Kidney (tissue), 14 donors: ENCODE results near the gene SLC13A2. TPM values are rescaled to one million over a fixed set of nuclear protein-coding genes. Genes with fewer than 3 reads are reported as not detected.

Experiments used
- DNase-seq, 5 donors: peaks; one replicate each; pipeline ENCODE4 v3.0.0-alpha.2; 2013 to 2020
- FAIRE-seq: peaks from 2 replicates; lab custom pipeline; 2012; peaks lifted over from hg19 to GRCh38; lab: Jason Lieb, UNC
- H3K27ac ChIP-seq, 2 donors: one replicate each; pipeline ENCODE4 v1.7.0; 2013; ENCODE audit warnings: low read depth in 2 of 2, low read length in 2 of 2, inconsistent platforms in 1 of 2
- H3K27me3 ChIP-seq: one replicate; pipeline ENCODE4 v1.7.1; 2013; ENCODE audit warnings: low read length, inconsistent platforms; ENCODE audit not compliant: control insufficient read depth, insufficient read depth
- H3K36me3 ChIP-seq, 3 donors: one replicate each; pipeline versions ENCODE4 v1.7.0 to v1.7.1; 2013; ENCODE audit warnings: low read length in 3 of 3, control low read depth in 1 of 3, inconsistent platforms in 1 of 3; ENCODE audit not compliant: insufficient read depth in 3 of 3, control insufficient read depth in 2 of 3
- H3K4me1 ChIP-seq, 3 donors: one replicate each; pipeline versions ENCODE4 v1.7.0 to v1.7.1; 2013; ENCODE audit warnings: low read length in 3 of 3, inconsistent platforms in 1 of 3, low read depth in 1 of 3; ENCODE audit not compliant: control insufficient read depth in 2 of 3, insufficient read depth in 2 of 3
- H3K4me3 ChIP-seq, 3 donors: one replicate each; pipeline versions ENCODE4 v1.7.0 to v1.8.1; 2013; ENCODE audit warnings: low read length in 3 of 3, control low read depth in 1 of 3, inconsistent platforms in 1 of 3
- H3K9ac ChIP-seq, 3 donors: one replicate each; pipeline versions ENCODE4 v1.7.0 to v1.7.1; 2013; ENCODE audit warnings: low read length in 3 of 3, control low read depth in 1 of 3, inconsistent platforms in 1 of 3
- H3K9me3 ChIP-seq, 3 donors: one replicate each; pipeline versions ENCODE4 v1.7.0 to v1.7.1; 2013; ENCODE audit warnings: low read length in 3 of 3, control low read depth in 1 of 3, inconsistent platforms in 1 of 3; ENCODE audit not compliant: control insufficient read depth in 2 of 3, insufficient read depth in 1 of 3
- CTCF ChIP-seq: IDR thresholded peaks from 3 replicates; pipeline ENCODE4 v1.5.1; 2012; ENCODE audit warnings: mild to moderate bottlenecking, moderate library complexity, borderline replicate concordance; ENCODE audit not compliant: insufficient read depth; ENCODE audit errors: extremely low read depth
- intact Hi-C: fragments of 100-400 bp; cut with DNase I; formaldehyde crosslinking; loops from one replicate; pipeline ENCODE4 v1.11.1; 2022
- polyA plus RNA-seq: library from polyadenylated mRNA; stranded (reverse); fragments of 350-450 nt; fragmentation: Illumina TruSeq; extraction: RNeasy Lipid Tissue Mini Kit (QIAGEN cat#74804); gene quantifications from one replicate; pipeline ENCODE4 v1.2.3, GENCODE V29; 2014; ENCODE audit warnings: low read depth, low replicate concordance; ENCODE audit not compliant: insufficient read depth
- total RNA-seq: library from RNA; stranded (reverse); fragmentation: NEBNext Ultra II Directional; extraction: Animal tissue kit (Norgen Biotek cat#: 25700); gene quantifications from one replicate; pipeline ENCODE4 v1.2.1, GENCODE V29; 2021
- donor health status: control.
- donor health status: control.
- donor health status: control.
- donor health status: control.
- donor health status: control.
- donor health status: DM: yes; HTN: yes; CAD: no.
- donor health status: Normal renal cell carcinoma (clear cell type).

SLC13A2 gene
- total and polyA plus RNA-seq, 2 donors from 2014 or later = 1.1 to 69.0 TPM

DNA sequence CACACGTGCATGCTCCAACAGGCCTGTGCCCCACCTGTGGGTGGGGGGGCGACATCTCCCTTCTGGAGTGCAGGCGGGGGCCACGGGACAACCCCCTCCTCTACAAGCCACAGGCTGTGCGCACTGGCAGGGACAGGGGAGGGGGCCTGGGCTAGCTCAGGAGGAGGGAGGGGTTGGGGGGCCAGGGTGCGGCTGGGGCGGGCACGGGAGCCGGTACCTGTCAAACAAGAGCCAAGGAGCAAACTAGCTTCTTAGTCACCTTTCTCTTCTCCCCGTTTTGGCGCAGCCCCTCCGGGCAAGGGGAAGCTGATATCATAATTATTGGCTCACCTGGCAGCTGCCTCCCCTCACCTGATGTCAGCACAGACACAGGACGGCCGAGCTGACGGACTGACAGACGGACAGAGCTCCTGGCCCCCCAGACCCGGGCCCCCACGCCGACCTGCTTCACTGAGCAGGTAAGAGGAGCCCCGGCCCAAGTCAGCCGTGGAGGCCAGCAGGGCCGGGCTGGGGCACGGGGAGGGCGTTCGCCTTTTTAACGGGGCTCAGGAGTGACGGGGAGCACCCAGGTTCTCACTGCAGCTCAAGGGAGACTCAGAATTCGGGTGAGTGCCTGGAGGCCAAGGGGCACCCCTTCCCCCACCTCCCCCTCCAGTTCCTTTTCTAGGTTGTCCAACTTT lies 32.7 kb downstream of the SLC13A2 start, which contains the start of gene FOXN1:
FOXN1 (plus strand) TSS at position 363 of the 680 bp plus-strand sequence. CDS start 17,622 bp downstream, outside the sequence.
- no peak for FAIRE-seq
- Histone ChIP-seq H3K27me3 (no peaks in the 10 kb centered on the region), H3K4me1 (no peaks in the 10 kb centered on the region)

DNA sequence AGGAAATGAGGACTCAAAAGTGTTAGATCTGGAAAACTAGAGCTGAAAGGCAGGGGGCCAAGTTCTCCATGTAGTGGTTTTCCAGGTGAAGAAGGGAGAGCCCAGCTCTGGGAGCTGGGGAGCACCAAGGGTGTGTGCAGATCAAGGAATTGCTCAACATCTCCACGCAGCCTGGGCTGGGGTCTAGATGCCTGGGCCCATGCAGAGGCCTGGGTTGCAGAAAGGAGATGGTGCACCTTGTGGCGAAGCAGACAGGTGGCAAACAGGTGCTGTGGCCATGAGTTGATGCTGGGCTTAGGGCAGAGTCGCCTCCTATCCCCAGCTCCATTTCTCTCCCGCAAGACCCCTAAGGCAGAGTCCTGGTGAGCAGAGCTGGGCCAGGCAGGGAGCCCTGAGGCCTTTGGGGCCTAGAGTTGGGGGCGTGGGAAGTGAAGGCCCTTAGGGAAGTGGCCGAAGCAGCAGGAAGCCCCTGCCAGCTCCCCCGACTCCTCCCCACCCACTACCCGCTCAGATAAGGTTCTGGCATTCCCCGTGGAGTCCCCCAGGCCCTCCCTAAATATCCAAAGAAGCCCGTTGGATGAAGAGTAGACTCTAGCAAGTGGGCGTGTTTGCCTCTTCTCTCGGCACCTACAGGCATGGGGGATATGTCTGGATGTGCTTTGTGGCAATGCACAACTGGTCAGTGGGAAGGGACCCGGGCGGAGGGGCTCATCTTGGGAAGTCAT lies 33.5 kb downstream of the SLC13A2 start:
- no peak overlapping the region for H3K4me3 ChIP-seq
- DNase-seq (no peak), FAIRE-seq (no peak)
- no peaks in the 10 kb centered on the region for H3K36me3 ChIP-seq
- no peak overlapping the region for H3K9ac ChIP-seq
- no peaks in the 10 kb centered on the region for H3K9me3 ChIP-seq
- no peak overlapping the region for H3K27ac ChIP-seq
- intact Hi-C loops = no loop called here
- no peaks in the 10 kb centered on the region for H3K4me1 ChIP-seq
- TF ChIP-seq CTCF = no peak
- H3K27me3 ChIP-seq = no peaks in the 10 kb centered on the region

More for the DNA sequence above, 32.7 kb downstream of the SLC13A2 start, which contains the start of gene FOXN1:
- no peak within 1 kb of the TSS for H3K4me3 ChIP-seq
- intact Hi-C loops = no loop called here
- no peak within 1 kb of the TSS for H3K27ac ChIP-seq
- no peaks in the 10 kb centered on the region for H3K36me3 ChIP-seq
- no peak for DNase-seq
- no peak within 1 kb of the TSS for H3K9ac ChIP-seq
- TF ChIP-seq CTCF = no peak
- H3K9me3 ChIP-seq = no peaks in the 10 kb centered on the region

GRCh38 chr17:28507567-28508203 lies 34.2 kb downstream of the SLC13A2 start:
- H3K36me3 ChIP-seq = no peaks in the 10 kb centered on the region
- H3K9me3 ChIP-seq = no peaks in the 10 kb centered on the region
- FAIRE-seq (no peak), DNase-seq (no peak)
- intact Hi-C loops = no loop called here
- H3K4me3 ChIP-seq = no peak overlapping the region
- no peak for TF ChIP-seq CTCF
- no peaks in the 10 kb centered on the region for H3K4me1 ChIP-seq
- H3K27ac ChIP-seq = no peak overlapping the region
- no peak overlapping the region for H3K9ac ChIP-seq
- no peaks in the 10 kb centered on the region for H3K27me3 ChIP-seq
